Vagina (tissue), 2 donors: Measurements from ENCODE around the gene ABCB4.

Source experiments
- POLR2A ChIP-seq, 2 donors: fragments of 450-650 bp; IDR thresholded peaks; one replicate each; pipeline ENCODE4 v1.6.1; 2017; ENCODE audit warnings: antibody characterized with exemption in 2 of 2, mild to moderate bottlenecking in 2 of 2, moderate library complexity in 2 of 2
- POLR2AphosphoS5 ChIP-seq, 2 donors: sonication (generic); formaldehyde crosslinking; IDR thresholded peaks; one replicate each; pipeline ENCODE4 v1.9.0; 2017; ENCODE audit warnings: antibody characterized with exemption in 2 of 2, mild to moderate bottlenecking in 2 of 2, low read depth in 1 of 2; ENCODE audit not compliant: insufficient read depth in 1 of 2
- TF ChIP-seq, protein P1 (sequence below), 3 experiments: fragments of 450-650 bp in 2 of 3; fragments of 200-600 bp in 1 of 3; sonication (generic) in 1 of 3; IDR thresholded peaks; one replicate each; pipeline ENCODE4 v1.5.1; 2017 to 2019; ENCODE audit warnings: antibody characterized with exemption in 3 of 3, mild to moderate bottlenecking in 2 of 3, moderate library complexity in 2 of 3

DNA sequence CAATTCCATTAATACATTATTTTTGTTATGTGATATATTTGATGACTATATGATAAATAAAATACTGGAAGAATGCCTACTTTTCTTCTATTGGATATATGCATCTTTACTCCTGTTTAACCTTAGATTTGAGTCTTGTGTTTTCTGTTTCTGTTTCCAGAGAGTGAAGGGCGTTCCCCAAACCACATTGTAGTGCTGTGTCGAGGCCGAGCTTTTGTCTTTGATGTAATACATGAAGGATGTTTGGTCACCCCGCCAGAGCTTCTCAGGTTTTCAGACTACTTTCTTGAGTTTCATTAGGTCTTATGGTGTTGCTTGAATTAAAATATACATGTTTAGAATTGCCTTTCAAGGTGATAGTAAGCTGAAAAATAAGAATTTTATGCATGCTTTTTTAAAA, 106.3 kb downstream of the ABCB4 start:
- TF ChIP-seq POLR2AphosphoS5 (IDR thresholded peaks at IDR 0.05; ENCODE audit: insufficient read depth in 1 of 2, low read depth in 1 of 2), result no peak
- TF ChIP-seq, protein P1, sequence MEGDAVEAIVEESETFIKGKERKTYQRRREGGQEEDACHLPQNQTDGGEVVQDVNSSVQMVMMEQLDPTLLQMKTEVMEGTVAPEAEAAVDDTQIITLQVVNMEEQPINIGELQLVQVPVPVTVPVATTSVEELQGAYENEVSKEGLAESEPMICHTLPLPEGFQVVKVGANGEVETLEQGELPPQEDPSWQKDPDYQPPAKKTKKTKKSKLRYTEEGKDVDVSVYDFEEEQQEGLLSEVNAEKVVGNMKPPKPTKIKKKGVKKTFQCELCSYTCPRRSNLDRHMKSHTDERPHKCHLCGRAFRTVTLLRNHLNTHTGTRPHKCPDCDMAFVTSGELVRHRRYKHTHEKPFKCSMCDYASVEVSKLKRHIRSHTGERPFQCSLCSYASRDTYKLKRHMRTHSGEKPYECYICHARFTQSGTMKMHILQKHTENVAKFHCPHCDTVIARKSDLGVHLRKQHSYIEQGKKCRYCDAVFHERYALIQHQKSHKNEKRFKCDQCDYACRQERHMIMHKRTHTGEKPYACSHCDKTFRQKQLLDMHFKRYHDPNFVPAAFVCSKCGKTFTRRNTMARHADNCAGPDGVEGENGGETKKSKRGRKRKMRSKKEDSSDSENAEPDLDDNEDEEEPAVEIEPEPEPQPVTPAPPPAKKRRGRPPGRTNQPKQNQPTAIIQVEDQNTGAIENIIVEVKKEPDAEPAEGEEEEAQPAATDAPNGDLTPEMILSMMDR (IDR thresholded peaks at IDR 0.05), result no peak
- no peak for TF ChIP-seq POLR2A (IDR thresholded peaks at IDR 0.05)
